ENCODE measurements around the gene DTWD2. TPM values are rescaled to one million over a fixed set of nuclear protein-coding genes. Genes with fewer than 3 reads are reported as not detected.

The DTWD2 gene
- total and polyA plus RNA-seq, 2 experiments from 2014 or later, result 4.1 to 15.4 TPM

DNA sequence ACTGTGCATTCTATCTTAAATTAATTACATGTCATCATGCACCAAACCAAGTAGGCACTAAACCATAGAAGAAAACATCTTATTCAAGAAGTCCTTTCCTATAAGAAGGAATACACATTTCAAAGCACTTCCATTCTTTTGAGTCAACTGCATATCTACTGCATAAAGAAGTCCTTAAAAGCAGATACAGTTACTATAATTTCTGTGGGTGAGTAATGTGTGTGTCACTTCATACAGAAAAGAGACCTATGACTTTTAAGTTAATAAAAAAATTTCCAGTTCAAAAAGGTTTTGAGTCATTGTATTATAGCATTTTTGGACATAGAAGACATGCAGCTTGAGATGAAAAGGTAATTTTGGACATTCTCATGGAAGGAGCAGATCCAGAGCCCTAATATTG, 125.0 kb downstream of the DTWD2 start:
- no peak overlapping the region for H3K4me3 ChIP-seq
- no peaks in the 10 kb centered on the region for H3K4me1 Mint-ChIP-seq
- H3K9me2 ChIP-seq (ENCODE audit: insufficient read depth), result no peaks in the 10 kb centered on the region
- no peaks in the 10 kb centered on the region for H3K9me3 Mint-ChIP-seq
- no peak overlapping the region for H3K4me3 Mint-ChIP-seq
- no peaks in the 10 kb centered on the region for H3K4me1 ChIP-seq (ENCODE audit: insufficient read depth)
- H3K27ac ChIP-seq (ENCODE audit: low read depth), result no peak overlapping the region
- ATAC-seq, result no peak
- no peak for TF ChIP-seq STAT1 (IDR thresholded peaks at IDR 0.05; ENCODE audit: unreplicated experiment)
- TF ChIP-seq ZNF462 (CRISPR knock-in tag; IDR thresholded peaks at IDR 0.05), result no peak
- TF ChIP-seq ZNF331 (CRISPR knock-in tag; IDR thresholded peaks at IDR 0.05; ENCODE audit: low read depth), result no peak
- TF ChIP-seq JUNB (IDR thresholded peaks at IDR 0.05; ENCODE audit: unreplicated experiment), result no peak
- no peak for TF ChIP-seq POLR2AphosphoS5 (IDR thresholded peaks at IDR 0.05; ENCODE audit: low read depth)
- no peak for TF ChIP-seq ZNF114 (CRISPR knock-in tag; IDR thresholded peaks at IDR 0.05)
- TF ChIP-seq CTCF (conservative IDR thresholded peaks at IDR 0.05; ENCODE audit: low read depth in 2 of 2), result no peak
- TF ChIP-seq, protein P1, sequence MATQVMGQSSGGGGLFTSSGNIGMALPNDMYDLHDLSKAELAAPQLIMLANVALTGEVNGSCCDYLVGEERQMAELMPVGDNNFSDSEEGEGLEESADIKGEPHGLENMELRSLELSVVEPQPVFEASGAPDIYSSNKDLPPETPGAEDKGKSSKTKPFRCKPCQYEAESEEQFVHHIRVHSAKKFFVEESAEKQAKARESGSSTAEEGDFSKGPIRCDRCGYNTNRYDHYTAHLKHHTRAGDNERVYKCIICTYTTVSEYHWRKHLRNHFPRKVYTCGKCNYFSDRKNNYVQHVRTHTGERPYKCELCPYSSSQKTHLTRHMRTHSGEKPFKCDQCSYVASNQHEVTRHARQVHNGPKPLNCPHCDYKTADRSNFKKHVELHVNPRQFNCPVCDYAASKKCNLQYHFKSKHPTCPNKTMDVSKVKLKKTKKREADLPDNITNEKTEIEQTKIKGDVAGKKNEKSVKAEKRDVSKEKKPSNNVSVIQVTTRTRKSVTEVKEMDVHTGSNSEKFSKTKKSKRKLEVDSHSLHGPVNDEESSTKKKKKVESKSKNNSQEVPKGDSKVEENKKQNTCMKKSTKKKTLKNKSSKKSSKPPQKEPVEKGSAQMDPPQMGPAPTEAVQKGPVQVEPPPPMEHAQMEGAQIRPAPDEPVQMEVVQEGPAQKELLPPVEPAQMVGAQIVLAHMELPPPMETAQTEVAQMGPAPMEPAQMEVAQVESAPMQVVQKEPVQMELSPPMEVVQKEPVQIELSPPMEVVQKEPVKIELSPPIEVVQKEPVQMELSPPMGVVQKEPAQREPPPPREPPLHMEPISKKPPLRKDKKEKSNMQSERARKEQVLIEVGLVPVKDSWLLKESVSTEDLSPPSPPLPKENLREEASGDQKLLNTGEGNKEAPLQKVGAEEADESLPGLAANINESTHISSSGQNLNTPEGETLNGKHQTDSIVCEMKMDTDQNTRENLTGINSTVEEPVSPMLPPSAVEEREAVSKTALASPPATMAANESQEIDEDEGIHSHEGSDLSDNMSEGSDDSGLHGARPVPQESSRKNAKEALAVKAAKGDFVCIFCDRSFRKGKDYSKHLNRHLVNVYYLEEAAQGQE (IDR thresholded peaks at IDR 0.05; ENCODE audit: unreplicated experiment), result no peak
- TF ChIP-seq CREB1 (CRISPR knock-in tag; IDR thresholded peaks at IDR 0.05; ENCODE audit: low read depth), result no peak
- no peaks in the 10 kb centered on the region for H4K20me1 ChIP-seq (replicated peaks; ENCODE audit: insufficient read depth)
- H2AFZ ChIP-seq, result no peak overlapping the region
- no peak for DNase-seq (ENCODE audit: low spot score)
- no peaks in the 10 kb centered on the region for H3K27me3 ChIP-seq (ENCODE audit: insufficient read depth)
- H3K36me3 Mint-ChIP-seq (ENCODE audit: low read depth), result no peaks in the 10 kb centered on the region
- H3F3A ChIP-seq (replicated peaks; ENCODE audit: low read depth), result no peaks in the 10 kb centered on the region
- no peak overlapping the region for H3K4me2 ChIP-seq
- no peaks in the 10 kb centered on the region for H3K79me2 ChIP-seq (replicated peaks; ENCODE audit: insufficient read depth)
- H3K27ac Mint-ChIP-seq, result no peak overlapping the region
- no peaks in the 10 kb centered on the region for H3K36me3 ChIP-seq (ENCODE audit: insufficient read depth)
- H3K27me3 Mint-ChIP-seq (ENCODE audit: insufficient read depth, low read depth, poor library complexity), result no peaks in the 10 kb centered on the region
